Umbilical cord (tissue), 2 donors: ENCODE measurements around the gene CDK2. TPM values are rescaled to one million over a fixed set of nuclear protein-coding genes. Genes with fewer than 3 reads are reported as not detected.

Source experiments
- DNase-seq: peaks from one replicate; pipeline ENCODE4 v3.0.0-alpha.2; 2015; ENCODE audit warnings: low spot score
- total RNA-seq: library from RNA; depleted of rRNA; stranded (reverse); fragments of >200 nt; gene quantifications from one replicate; pipeline ENCODE4 v1.2.3, GENCODE V29; 2014; ENCODE audit warnings: low replicate concordance; ENCODE audit not compliant: insufficient read depth

CDK2 gene
- total RNA-seq, 1 donor from 2014 or later: 16.6 TPM

- no peak for DNase-seq
Observed at GRCh38 chr12:55937981-55938380, 28.6 kb upstream of the CDK2 start.

DNA sequence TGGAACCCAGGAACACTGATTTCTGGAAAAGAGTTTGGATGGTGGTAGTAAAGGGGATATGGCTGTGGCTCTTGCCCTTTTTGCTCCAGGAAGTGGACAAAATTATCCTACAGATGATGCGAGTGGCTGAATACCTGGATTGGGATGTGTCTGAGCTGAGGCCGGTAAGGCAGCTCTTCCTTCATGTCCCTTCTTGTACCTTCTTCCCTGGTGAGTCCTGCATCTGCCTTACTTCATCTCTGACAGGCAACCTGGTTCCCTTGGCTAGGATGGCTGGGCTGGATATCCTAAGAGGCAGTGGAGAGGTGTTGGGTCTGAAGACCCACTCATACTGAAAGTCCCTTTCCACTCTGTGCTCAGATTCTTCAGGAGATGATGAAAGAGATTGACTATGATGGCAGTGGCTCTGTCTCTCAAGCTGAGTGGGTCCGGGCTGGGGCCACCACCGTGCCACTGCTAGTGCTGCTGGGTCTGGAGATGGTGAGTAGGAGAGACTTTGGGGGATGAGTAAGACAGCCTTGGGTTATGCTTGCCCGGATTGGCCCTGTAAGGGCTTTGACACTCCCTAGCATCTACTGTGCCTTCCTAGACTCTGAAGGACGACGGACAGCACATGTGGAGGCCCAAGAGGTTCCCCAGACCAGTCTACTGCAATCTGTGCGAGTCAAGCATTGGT, 27.7 kb upstream of the CDK2 start:
- DNase-seq: no peak

- DNase-seq: peak; percentile 86
Observed at GRCh38 chr12:55940065-55940732, 26.4 kb upstream of the CDK2 start.

DNA sequence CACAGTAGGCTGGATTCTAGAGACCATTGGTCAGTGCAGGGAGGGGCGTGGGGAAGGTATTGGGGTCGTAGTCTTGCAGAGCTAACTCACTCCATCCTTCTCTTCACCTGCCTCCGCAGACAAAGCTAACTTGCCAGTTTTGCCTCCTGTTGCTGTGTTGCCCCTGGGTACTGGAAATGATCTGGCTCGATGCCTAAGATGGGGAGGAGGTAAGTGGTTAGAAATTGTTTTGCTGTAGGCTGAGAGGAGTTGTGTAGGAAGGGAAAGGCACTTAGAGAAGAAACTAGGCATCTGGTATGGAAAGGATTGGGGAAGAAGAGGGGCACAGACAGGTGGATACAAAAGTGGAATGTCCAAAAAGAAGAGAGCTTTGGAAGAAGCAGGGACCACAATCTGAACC, 24.6 kb upstream of the CDK2 start:
- DNase-seq: no peak

DNA sequence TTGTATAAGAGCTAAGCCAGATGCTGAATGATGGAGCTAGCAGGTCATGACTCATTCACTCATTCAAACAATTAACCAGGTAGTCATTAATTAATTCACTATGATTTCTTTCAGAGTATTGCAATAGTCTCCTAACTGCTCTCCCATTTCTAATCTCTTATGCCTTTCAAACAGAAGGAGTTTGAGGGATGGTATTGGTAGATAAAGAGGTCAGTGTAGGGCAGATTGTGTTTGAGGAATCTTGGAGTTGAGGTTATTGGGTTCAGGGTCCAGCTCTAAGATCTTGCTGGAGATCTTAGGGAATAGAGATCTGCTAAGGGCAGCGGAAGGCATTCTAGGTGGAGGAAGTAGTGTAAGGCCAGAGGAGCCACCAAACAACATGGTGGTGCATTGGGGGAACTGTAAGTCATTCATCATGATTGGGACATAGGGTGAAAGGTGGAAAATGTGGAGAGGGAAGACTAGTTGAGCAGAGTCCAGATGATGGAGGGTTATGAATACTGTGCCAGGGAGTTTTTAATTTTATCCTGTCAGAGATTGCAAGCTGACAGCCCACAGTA, 24.0 kb upstream of the CDK2 start:
- no peak for DNase-seq

- no peak for DNase-seq
Observed at GRCh38 chr12:55946553-55946952, 20.1 kb upstream of the CDK2 start.

DNA sequence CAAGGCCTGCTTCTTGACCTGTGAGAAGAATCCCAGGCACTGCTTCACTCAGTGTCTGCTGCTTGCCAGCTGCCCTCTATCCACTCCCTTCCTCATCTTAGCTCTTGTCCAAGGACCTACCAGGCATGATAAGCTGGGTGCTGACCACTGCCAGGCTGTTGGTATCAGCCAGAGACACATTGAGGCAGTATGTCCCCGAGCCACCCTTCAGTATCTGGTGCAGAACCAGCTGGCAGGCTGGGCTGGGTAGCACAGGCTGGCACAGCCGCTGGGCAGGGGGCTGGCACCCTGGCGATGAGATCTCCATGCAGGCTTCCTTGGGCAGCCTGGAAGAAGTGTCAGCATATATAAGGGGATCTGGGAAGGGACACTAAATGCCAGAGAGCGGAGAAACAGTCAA, 11.3 kb upstream of the CDK2 start:
- DNase-seq: no peak

DNA sequence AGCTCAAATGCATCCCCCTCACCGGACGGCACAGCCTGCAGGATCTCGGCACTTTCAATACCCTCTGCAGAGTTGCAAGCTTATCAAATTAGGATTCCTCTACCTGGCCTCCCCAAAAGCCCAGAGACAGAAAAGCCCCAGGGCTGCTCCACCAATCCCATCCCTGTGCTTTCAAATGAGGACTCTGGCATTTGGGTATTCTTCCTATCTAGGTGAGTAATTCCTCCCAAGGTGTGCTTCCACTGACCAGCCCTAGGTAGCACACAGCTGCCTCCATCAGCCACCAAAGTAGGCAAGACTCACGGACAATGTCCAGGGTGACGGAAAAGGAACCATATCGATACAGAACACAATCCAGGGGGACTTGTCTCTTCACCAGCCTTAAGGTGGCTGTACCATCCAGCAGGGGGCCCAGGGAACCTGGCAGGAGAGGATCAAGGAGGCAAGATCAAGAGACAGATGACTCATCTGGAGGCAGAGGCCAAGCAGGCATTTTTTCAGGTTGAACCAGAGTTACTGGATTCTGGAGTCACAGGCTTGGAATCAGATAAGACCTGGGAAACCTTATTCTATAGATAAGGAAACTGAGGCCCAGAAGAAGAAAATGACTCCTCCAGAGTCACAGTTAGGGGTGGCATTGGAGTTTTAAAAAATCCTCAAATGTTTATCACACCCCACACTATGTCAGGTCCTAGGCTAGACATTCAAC, 10.7 kb upstream of the CDK2 start:
- peak; percentile 67 for DNase-seq

GRCh38 chr12:55957106-55957859, 9.3 kb upstream of the CDK2 start:
- no peak for DNase-seq

GRCh38 chr12:55963760-55964159, 2.9 kb upstream of the CDK2 start:
- DNase-seq: no peak

GRCh38 chr12:55965240-55965639, 1.4 kb upstream of the CDK2 start:
- DNase-seq: no peak

DNA sequence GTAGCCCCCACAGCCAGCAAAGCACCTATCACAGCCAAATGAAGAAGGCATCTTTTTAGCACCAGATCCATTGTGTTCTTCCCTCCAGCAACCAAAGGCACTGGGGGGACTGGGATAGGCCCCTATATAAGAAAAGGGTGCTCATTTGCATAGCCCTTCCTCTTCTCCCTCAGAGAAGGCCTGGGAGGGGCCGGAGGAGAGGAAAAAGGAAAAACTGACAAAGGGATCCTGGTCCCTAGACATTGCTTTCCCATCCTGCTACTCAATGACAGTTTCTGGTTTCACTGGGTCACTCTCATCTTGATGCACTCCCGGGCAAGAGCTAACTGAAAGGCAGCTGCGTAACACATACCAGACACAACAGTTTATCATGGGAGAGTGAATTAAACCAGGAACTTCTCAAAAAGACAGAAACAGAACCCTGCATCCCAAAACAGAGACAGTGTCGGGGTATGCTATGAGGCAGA, 656 bp upstream of the CDK2 start, which contains the start of gene PMEL:
Gene PMEL (minus strand): TSS at position 102 of the 467 bp plus-strand sequence. CDS start 31 bp downstream, at position 71.
- DNase-seq: peak; percentile 56

DNA sequence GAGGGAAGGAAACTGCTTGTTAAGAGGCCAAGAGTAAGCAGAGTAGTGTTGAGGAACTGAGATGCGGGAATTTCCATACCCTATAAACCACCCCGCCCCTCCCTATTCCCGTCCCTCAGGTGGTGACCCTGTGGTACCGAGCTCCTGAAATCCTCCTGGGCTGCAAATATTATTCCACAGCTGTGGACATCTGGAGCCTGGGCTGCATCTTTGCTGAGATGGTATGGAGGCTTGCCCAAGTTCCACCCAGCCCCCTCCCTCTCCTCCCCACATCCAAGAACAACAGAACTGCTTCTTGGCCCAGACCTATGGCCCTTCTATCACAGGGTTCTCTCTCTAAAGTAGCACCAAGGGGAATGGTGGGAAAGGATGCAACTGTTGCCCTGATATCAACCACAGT, 2.7 kb downstream of the CDK2 start:
- no peak for DNase-seq

DNA sequence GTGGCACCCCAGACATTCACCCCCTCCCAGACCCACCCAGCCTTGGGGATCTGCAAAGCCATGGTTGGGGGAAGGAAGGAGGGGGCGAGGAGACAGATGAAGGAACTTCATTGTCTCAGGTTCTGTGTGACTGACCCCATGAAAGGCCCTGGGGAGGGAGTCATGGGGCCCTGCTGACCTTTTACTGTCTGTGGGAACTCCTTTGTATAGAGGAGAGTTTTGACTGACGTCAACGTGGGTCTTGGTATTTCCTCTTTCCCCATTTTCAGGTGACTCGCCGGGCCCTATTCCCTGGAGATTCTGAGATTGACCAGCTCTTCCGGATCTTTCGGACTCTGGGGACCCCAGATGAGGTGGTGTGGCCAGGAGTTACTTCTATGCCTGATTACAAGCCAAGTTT, 4.1 kb downstream of the CDK2 start:
- no peak for DNase-seq

DNA sequence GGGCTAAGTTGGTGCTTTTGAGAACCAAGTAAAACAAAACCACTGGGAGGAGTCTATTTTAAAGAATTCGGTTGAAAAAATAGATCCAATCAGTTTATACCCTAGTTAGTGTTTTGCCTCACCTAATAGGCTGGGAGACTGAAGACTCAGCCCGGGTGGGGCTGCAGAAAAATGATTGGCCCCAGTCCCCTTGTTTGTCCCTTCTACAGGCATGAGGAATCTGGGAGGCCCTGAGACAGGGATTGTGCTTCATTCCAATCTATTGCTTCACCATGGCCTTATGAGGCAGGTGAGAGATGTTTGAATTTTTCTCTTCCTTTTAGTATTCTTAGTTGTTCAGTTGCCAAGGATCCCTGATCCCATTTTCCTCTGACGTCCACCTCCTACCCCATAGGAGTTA, 5.4 kb downstream of the CDK2 start:
- DNase-seq: peak; percentile 25

GRCh38 chr12:55972456-55972855, 5.8 kb downstream of the CDK2 start:
- no peak for DNase-seq

DNA sequence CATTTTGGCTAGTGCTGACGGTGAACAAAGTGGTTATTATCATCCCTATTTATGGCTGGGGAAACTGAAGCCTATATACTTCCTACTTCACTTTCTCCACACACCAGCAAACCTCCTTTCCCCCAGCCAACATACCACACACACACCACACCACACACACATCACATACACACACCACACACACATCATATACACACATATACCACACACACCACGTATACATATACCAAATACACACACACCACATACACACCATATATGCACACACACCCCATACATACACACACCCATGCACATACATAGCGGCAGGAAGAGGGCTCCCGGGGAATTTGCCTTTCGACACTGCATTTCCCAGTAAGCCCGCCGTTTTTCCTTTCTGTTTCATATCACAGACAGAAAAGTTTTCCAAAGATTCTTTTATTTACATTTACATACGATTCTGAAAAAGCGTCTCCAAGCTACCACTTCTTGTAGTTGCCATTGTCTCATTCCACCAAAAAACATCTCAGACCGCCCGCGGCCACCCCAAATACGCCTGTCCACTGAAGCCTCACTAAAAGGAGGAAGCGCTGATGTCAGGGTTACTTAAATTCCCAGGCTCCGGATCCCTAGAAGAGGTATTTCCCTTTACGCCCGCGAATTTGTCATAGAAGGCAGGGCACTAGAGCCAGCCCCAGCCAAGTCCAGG, 6.4 kb downstream of the CDK2 start:
- no peak for DNase-seq

- DNase-seq: peak; percentile 100
Observed at GRCh38 chr12:55973599-55974307, 7.1 kb downstream of the CDK2 start, which contains the start of gene RAB5B. Gene RAB5B (plus strand): TSS chr12:55974078. CDS start chr12:55986961, 12,883 bp downstream.

- peak; percentile 62 for DNase-seq
Observed at GRCh38 chr12:55974308-55974730, 7.7 kb downstream of the CDK2 start.

GRCh38 chr12:55978393-55978792, 11.8 kb downstream of the CDK2 start:
- DNase-seq: no peak
